Measurements from ENCODE around the gene CNIH4.

Gene CNIH4

DNA sequence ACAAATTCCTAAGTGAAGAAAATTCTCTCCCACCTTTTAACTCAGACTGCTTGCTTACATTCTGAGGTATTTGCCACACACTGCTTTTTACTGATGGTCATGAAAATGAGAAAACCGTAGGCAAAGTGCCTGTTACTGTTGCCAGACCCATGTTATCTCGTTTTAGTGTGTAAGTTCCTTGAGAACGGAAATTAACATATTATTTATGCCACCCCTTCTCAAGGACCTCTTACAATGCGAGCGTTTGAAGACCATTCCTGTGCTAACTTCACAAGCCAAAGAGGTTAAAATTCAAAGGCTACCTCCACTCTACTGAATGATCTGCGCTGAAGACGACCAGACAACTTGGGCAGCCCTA is 27.2 kb upstream of the CNIH4 start:
- peak overlapping the region; percentile 80 to 90 for H3K4me3 ChIP-seq (ENCODE audit: low read length in 2 of 2)
- no peak overlapping the region for H2BK15ac ChIP-seq (ENCODE audit: low read length)
- DNase-seq (ENCODE audit: low spot score): no peak
- no CpG with 5 or more reads among the region's 7 CpGs for WGBS, 2 donors (ENCODE audit: extremely low coverage in 2 of 2, insufficient read length in 2 of 2, insufficient replicate concordance in 1 of 2)
- H3K27ac ChIP-seq (replicated peaks; ENCODE audit: low read length): no peak overlapping the region
- H3K18ac ChIP-seq (ENCODE audit: low read length): peak overlapping the region; percentile 91
- H3K4ac ChIP-seq (ENCODE audit: low read length): no peak overlapping the region
- H2BK12ac ChIP-seq (ENCODE audit: low read length): peak overlapping the region; percentile 12
- H3K27me3 ChIP-seq (ENCODE audit: control insufficient read depth in 3 of 3, insufficient read depth in 3 of 3, low read depth in 1 of 3, low read length in 3 of 3): no peaks in the 10 kb centered on the region
- peaks cover 4% of the 10 kb centered on the region for H3K79me1 ChIP-seq (ENCODE audit: low read depth, low read length)
- no peak overlapping the region for H2AK5ac ChIP-seq (ENCODE audit: low read depth, low read length)
- peak overlapping the region; percentile 32 for H3K23ac ChIP-seq (ENCODE audit: low read depth, low read length, poor library complexity)
- no peak overlapping the region for H2BK120ac ChIP-seq (ENCODE audit: low read depth, low read length)
- no peaks in the 10 kb centered on the region for H3K4me1 ChIP-seq (ENCODE audit: control insufficient read depth in 2 of 2, insufficient read depth in 1 of 2, low read depth in 1 of 2, low read length in 2 of 2)
- H3K14ac ChIP-seq (ENCODE audit: low read length): peak overlapping the region; percentile 77
- H3K9me3 ChIP-seq (replicated peaks in 1 of 2; ENCODE audit: control insufficient read depth in 2 of 2, insufficient read depth in 1 of 2, low read depth in 1 of 2, low read length in 2 of 2): no peaks in the 10 kb centered on the region
- peak overlapping the region; percentile 63 for H3K4me2 ChIP-seq (ENCODE audit: insufficient read depth, low read length, poor library complexity, severe bottlenecking)
- no peak overlapping the region for H4K91ac ChIP-seq (ENCODE audit: low read depth, low read length, poor library complexity)
- no peak overlapping the region for H2BK5ac ChIP-seq (ENCODE audit: low read length)
- H4K8ac ChIP-seq (ENCODE audit: low read depth, low read length): no peak overlapping the region
- H3K36me3 ChIP-seq (replicated peaks in 1 of 2; ENCODE audit: control insufficient read depth in 2 of 2, insufficient read depth in 2 of 2, low read length in 2 of 2): peaks cover 0 to 27% of the 10 kb centered on the region in 2 donors
- peak overlapping the region; percentile 89 for H2AFZ ChIP-seq (ENCODE audit: low read length)
- H3K9ac ChIP-seq (ENCODE audit: low read depth, low read length, poor library complexity): peak overlapping the region; percentile 95

GRCh38 chr1:224329842-224330753 is 26.6 kb upstream of the CNIH4 start, which contains the start of gene NVL:
NVL (minus strand) TSS chr1:224330172; CDS start chr1:224330127, 45 bp downstream.
- no CpG with 5 or more reads among the region's 52 CpGs for WGBS, 2 donors (ENCODE audit: extremely low coverage in 2 of 2, insufficient read length in 2 of 2, insufficient replicate concordance in 1 of 2)
- Histone ChIP-seq H2AK5ac (ENCODE audit: low read depth, low read length) (no peak within 1 kb of the TSS), H3K14ac (ENCODE audit: low read length) (peak within 1 kb of the TSS; percentile 77), H4K91ac (ENCODE audit: low read depth, low read length, poor library complexity) (no peak within 1 kb of the TSS), H3K9ac (ENCODE audit: low read depth, low read length, poor library complexity) (peak within 1 kb of the TSS; percentile 95), H2BK12ac (ENCODE audit: low read length) (peak within 1 kb of the TSS; percentile 12), H3K4me1 (ENCODE audit: control insufficient read depth in 2 of 2, insufficient read depth in 1 of 2, low read depth in 1 of 2, low read length in 2 of 2) (no peaks in the 10 kb centered on the region), H3K9me3 (replicated peaks in 1 of 2; ENCODE audit: control insufficient read depth in 2 of 2, insufficient read depth in 1 of 2, low read depth in 1 of 2, low read length in 2 of 2) (no peaks in the 10 kb centered on the region), H3K4me2 (ENCODE audit: insufficient read depth, low read length, poor library complexity, severe bottlenecking) (peak within 1 kb of the TSS; percentile 63), H2AFZ (ENCODE audit: low read length) (peak within 1 kb of the TSS; percentile 89), H3K4me3 (ENCODE audit: low read length in 2 of 2) (peak within 1 kb of the TSS; percentile 80 to 90), H2BK5ac (ENCODE audit: low read length) (no peak within 1 kb of the TSS), H3K79me1 (ENCODE audit: low read depth, low read length) (peaks cover 4% of the 10 kb centered on the region), H3K27ac (replicated peaks; ENCODE audit: low read length) (peak within 1 kb of the TSS; percentile 75), H3K18ac (ENCODE audit: low read length) (peak within 1 kb of the TSS; percentile 91), H2BK120ac (ENCODE audit: low read depth, low read length) (no peak within 1 kb of the TSS), H4K8ac (ENCODE audit: low read depth, low read length) (no peak within 1 kb of the TSS), H3K23ac (ENCODE audit: low read depth, low read length, poor library complexity) (peak within 1 kb of the TSS; percentile 59), H3K4ac (ENCODE audit: low read length) (no peak within 1 kb of the TSS), H3K36me3 (replicated peaks in 1 of 2; ENCODE audit: control insufficient read depth in 2 of 2, insufficient read depth in 2 of 2, low read length in 2 of 2) (peaks cover 0 to 24% of the 10 kb centered on the region in 2 donors), H2BK15ac (ENCODE audit: low read length) (no peak within 1 kb of the TSS), H3K27me3 (ENCODE audit: control insufficient read depth in 3 of 3, insufficient read depth in 3 of 3, low read depth in 1 of 3, low read length in 3 of 3) (no peaks in the 10 kb centered on the region)
- DNase-seq (ENCODE audit: low spot score): peak; percentile 78

- no peak overlapping the region for H3K4me2 ChIP-seq (ENCODE audit: insufficient read depth, low read length, poor library complexity, severe bottlenecking)
- no peak overlapping the region for H2AFZ ChIP-seq (ENCODE audit: low read length)
- H3K4ac ChIP-seq (ENCODE audit: low read length): no peak overlapping the region
- no peak overlapping the region for H3K23ac ChIP-seq (ENCODE audit: low read depth, low read length, poor library complexity)
- no peak overlapping the region for H3K18ac ChIP-seq (ENCODE audit: low read length)
- H3K9me3 ChIP-seq (replicated peaks in 1 of 2; ENCODE audit: control insufficient read depth in 2 of 2, insufficient read depth in 1 of 2, low read depth in 1 of 2, low read length in 2 of 2): no peaks in the 10 kb centered on the region
- H2AK5ac ChIP-seq (ENCODE audit: low read depth, low read length): no peak overlapping the region
- H3K4me3 ChIP-seq (ENCODE audit: low read length in 2 of 2): no peak overlapping the region
- H4K91ac ChIP-seq (ENCODE audit: low read depth, low read length, poor library complexity): no peak overlapping the region
- no peak overlapping the region for H2BK5ac ChIP-seq (ENCODE audit: low read length)
- H3K79me1 ChIP-seq (ENCODE audit: low read depth, low read length): peaks cover 4% of the 10 kb centered on the region
- H3K27ac ChIP-seq (replicated peaks; ENCODE audit: low read length): no peak overlapping the region
- H2BK120ac ChIP-seq (ENCODE audit: low read depth, low read length): no peak overlapping the region
- H4K8ac ChIP-seq (ENCODE audit: low read depth, low read length): no peak overlapping the region
- no peak overlapping the region for H2BK15ac ChIP-seq (ENCODE audit: low read length)
- no peak overlapping the region for H3K9ac ChIP-seq (ENCODE audit: low read depth, low read length, poor library complexity)
- H2BK12ac ChIP-seq (ENCODE audit: low read length): no peak overlapping the region
- peaks cover 0 to 15% of the 10 kb centered on the region in 2 donors for H3K36me3 ChIP-seq (replicated peaks in 1 of 2; ENCODE audit: control insufficient read depth in 2 of 2, insufficient read depth in 2 of 2, low read length in 2 of 2)
- no peak overlapping the region for H3K14ac ChIP-seq (ENCODE audit: low read length)
- H3K27me3 ChIP-seq (ENCODE audit: control insufficient read depth in 3 of 3, insufficient read depth in 3 of 3, low read depth in 1 of 3, low read length in 3 of 3): no peaks in the 10 kb centered on the region
- WGBS, 2 donors (ENCODE audit: extremely low coverage in 2 of 2, insufficient read length in 2 of 2, insufficient replicate concordance in 1 of 2): no CpG with 5 or more reads among the region's 2 CpGs
- no peak for DNase-seq (ENCODE audit: low spot score)
- H3K4me1 ChIP-seq (ENCODE audit: control insufficient read depth in 2 of 2, insufficient read depth in 1 of 2, low read depth in 1 of 2, low read length in 2 of 2): no peaks in the 10 kb centered on the region
Observed at GRCh38 chr1:224331326-224331725, 25.4 kb upstream of the CNIH4 start.

- Histone ChIP-seq H3K9me3 (replicated peaks in 1 of 2; ENCODE audit: control insufficient read depth in 2 of 2, insufficient read depth in 1 of 2, low read depth in 1 of 2, low read length in 2 of 2) (no peaks in the 10 kb centered on the region), H3K36me3 (replicated peaks in 1 of 2; ENCODE audit: control insufficient read depth in 2 of 2, insufficient read depth in 2 of 2, low read length in 2 of 2) (peaks cover 0 to 11% of the 10 kb centered on the region in 2 donors), H3K27me3 (ENCODE audit: control insufficient read depth in 3 of 3, insufficient read depth in 3 of 3, low read depth in 1 of 3, low read length in 3 of 3) (no peaks in the 10 kb centered on the region), H3K4me1 (ENCODE audit: control insufficient read depth in 2 of 2, insufficient read depth in 1 of 2, low read depth in 1 of 2, low read length in 2 of 2) (no peaks in the 10 kb centered on the region), H3K18ac (ENCODE audit: low read length) (no peak overlapping the region), H3K9ac (ENCODE audit: low read depth, low read length, poor library complexity) (no peak overlapping the region), H2BK5ac (ENCODE audit: low read length) (no peak overlapping the region), H2BK120ac (ENCODE audit: low read depth, low read length) (no peak overlapping the region), H3K79me1 (ENCODE audit: low read depth, low read length) (peaks cover 4% of the 10 kb centered on the region), H3K4ac (ENCODE audit: low read length) (no peak overlapping the region), H3K27ac (replicated peaks; ENCODE audit: low read length) (no peak overlapping the region), H4K91ac (ENCODE audit: low read depth, low read length, poor library complexity) (no peak overlapping the region), H2AFZ (ENCODE audit: low read length) (no peak overlapping the region), H4K8ac (ENCODE audit: low read depth, low read length) (no peak overlapping the region), H2AK5ac (ENCODE audit: low read depth, low read length) (no peak overlapping the region), H2BK12ac (ENCODE audit: low read length) (no peak overlapping the region), H2BK15ac (ENCODE audit: low read length) (no peak overlapping the region), H3K4me3 (ENCODE audit: low read length in 2 of 2) (no peak overlapping the region), H3K14ac (ENCODE audit: low read length) (no peak overlapping the region), H3K23ac (ENCODE audit: low read depth, low read length, poor library complexity) (no peak overlapping the region), H3K4me2 (ENCODE audit: insufficient read depth, low read length, poor library complexity, severe bottlenecking) (no peak overlapping the region)
- no CpG with 5 or more reads among the region's 2 CpGs for WGBS, 2 donors (ENCODE audit: extremely low coverage in 2 of 2, insufficient read length in 2 of 2, insufficient replicate concordance in 1 of 2)
- DNase-seq (ENCODE audit: low spot score): no peak
Observed at GRCh38 chr1:224331824-224332223, 24.9 kb upstream of the CNIH4 start.

Measured in neuronal stem cell (in vitro differentiated cells).